ENCODE results near the gene ARPP21. TPM values are rescaled to one million over a fixed set of nuclear protein-coding genes. Genes with fewer than 3 reads are reported as not detected.

Gene ARPP21
- total RNA-seq, 4 donors from 2014 or later: under 0.01 to 0.33 (median 0.13) TPM; not detected in 1

GRCh38 chr3:35635926-35636683 is 3.2 kb upstream of the ARPP21 start:
- Histone ChIP-seq H3K4me1 (peaks cover 10 to 15% (median 14%) of the 10 kb centered on the region in 4 donors), H3K36me3 (no peaks in the 10 kb centered on the region), H3K27ac (replicated peaks in 1 of 4) (no peak overlapping the region), H3K4me3 (no peak overlapping the region), H3K9me3 (no peaks in the 10 kb centered on the region), H3K27me3 (peaks cover 4 to 31% (median 13%) of the 10 kb centered on the region in 4 donors)
- 92% methylated on average over 4 of the region's 4 CpGs for WGBS
- TF ChIP-seq POLR2A (IDR thresholded peaks at IDR 0.05; ENCODE audit: low read depth) (no peak), EP300 (IDR thresholded peaks at IDR 0.05) (no peak), CTCF (IDR thresholded peaks at IDR 0.05) (no peak), POLR2AphosphoS5 (IDR thresholded peaks at IDR 0.05) (no peak)
- DNase-seq (ENCODE audit: extremely low spot score): no peak
- intact Hi-C loops (cut with DNase I): no loop called here

- TF ChIP-seq POLR2A (IDR thresholded peaks at IDR 0.05; ENCODE audit: low read depth) (no peak), CTCF (IDR thresholded peaks at IDR 0.05) (no peak), POLR2AphosphoS5 (IDR thresholded peaks at IDR 0.05) (no peak), EP300 (IDR thresholded peaks at IDR 0.05) (no peak)
- Histone ChIP-seq H3K27ac (replicated peaks in 1 of 4) (no peak overlapping the region), H3K4me3 (peak overlapping the region; percentile 38 to 46 (median 42)), H3K9me3 (no peaks in the 10 kb centered on the region), H3K36me3 (no peaks in the 10 kb centered on the region), H3K27me3 (peaks cover 4 to 43% (median 13%) of the 10 kb centered on the region in 4 donors), H3K4me1 (peaks cover 10 to 15% (median 14%) of the 10 kb centered on the region in 4 donors)
- no peak for DNase-seq (ENCODE audit: extremely low spot score)
- intact Hi-C loops (cut with DNase I): no loop called here
- 85% methylated on average over 14 of the region's 15 CpGs for WGBS
Observed at GRCh38 chr3:35638251-35638979, 910 bp upstream of the ARPP21 start.

GRCh38 chr3:35638980-35639253 is 408 bp upstream of the ARPP21 start:
- Histone ChIP-seq H3K4me1 (peaks cover 10 to 15% (median 14%) of the 10 kb centered on the region in 4 donors), H3K27me3 (peaks cover 4 to 43% (median 13%) of the 10 kb centered on the region in 4 donors), H3K27ac (replicated peaks in 1 of 4) (no peak overlapping the region), H3K4me3 (peak overlapping the region; percentile 38 to 46 (median 42)), H3K9me3 (no peaks in the 10 kb centered on the region), H3K36me3 (no peaks in the 10 kb centered on the region)
- DNase-seq (ENCODE audit: extremely low spot score): no peak
- TF ChIP-seq POLR2A (IDR thresholded peaks at IDR 0.05; ENCODE audit: low read depth): no peak
- no peak for TF ChIP-seq POLR2AphosphoS5 (IDR thresholded peaks at IDR 0.05)
- no peak for TF ChIP-seq EP300 (IDR thresholded peaks at IDR 0.05)
- no peak for TF ChIP-seq CTCF (IDR thresholded peaks at IDR 0.05)
- intact Hi-C loops (cut with DNase I): no loop called here
- 60% methylated on average over 1 of the region's 21 CpGs for WGBS

- Histone ChIP-seq H3K27me3 (peaks cover 4 to 43% (median 13%) of the 10 kb centered on the region in 4 donors), H3K9me3 (no peaks in the 10 kb centered on the region), H3K4me3 (peak overlapping the region; percentile 38 to 46 (median 42)), H3K36me3 (no peaks in the 10 kb centered on the region), H3K4me1 (peaks cover 10 to 15% (median 14%) of the 10 kb centered on the region in 4 donors), H3K27ac (replicated peaks in 1 of 4) (no peak overlapping the region)
- WGBS: 64% methylated on average over 10 of the region's 10 CpGs
- DNase-seq (ENCODE audit: extremely low spot score): no peak
- TF ChIP-seq POLR2A (IDR thresholded peaks at IDR 0.05; ENCODE audit: low read depth) (no peak), CTCF (IDR thresholded peaks at IDR 0.05) (no peak), POLR2AphosphoS5 (IDR thresholded peaks at IDR 0.05) (no peak)
- intact Hi-C loops (cut with DNase I): no loop called here
Observed at GRCh38 chr3:35640190-35641165, 1.2 kb downstream of the ARPP21 start.
